Gastroesophageal sphincter (tissue), 3 donors: ENCODE results near the gene P2RX1.

Experiments
- EP300 ChIP-seq: sonication (generic); formaldehyde crosslinking; IDR thresholded peaks from one replicate; pipeline ENCODE4 v1.6.1; 2017; ENCODE audit warnings: antibody characterized with exemption, mild to moderate bottlenecking
- POLR2A ChIP-seq, 2 donors: fragments of 450-650 bp; IDR thresholded peaks; one replicate each; pipeline ENCODE4 v1.6.1; 2017; ENCODE audit warnings: antibody characterized with exemption in 2 of 2, mild to moderate bottlenecking in 2 of 2, moderate library complexity in 1 of 2
- TF ChIP-seq, protein P1 (sequence below), 4 experiments: fragments of 200-600 bp in 2 of 4; fragments of 450-650 bp in 2 of 4; sonication (generic) in 1 of 4; IDR thresholded peaks; one replicate each; pipeline ENCODE4 v1.5.1; 2017 to 2019; ENCODE audit warnings: antibody characterized with exemption in 4 of 4, mild to moderate bottlenecking in 2 of 4, moderate library complexity in 2 of 4

DNA sequence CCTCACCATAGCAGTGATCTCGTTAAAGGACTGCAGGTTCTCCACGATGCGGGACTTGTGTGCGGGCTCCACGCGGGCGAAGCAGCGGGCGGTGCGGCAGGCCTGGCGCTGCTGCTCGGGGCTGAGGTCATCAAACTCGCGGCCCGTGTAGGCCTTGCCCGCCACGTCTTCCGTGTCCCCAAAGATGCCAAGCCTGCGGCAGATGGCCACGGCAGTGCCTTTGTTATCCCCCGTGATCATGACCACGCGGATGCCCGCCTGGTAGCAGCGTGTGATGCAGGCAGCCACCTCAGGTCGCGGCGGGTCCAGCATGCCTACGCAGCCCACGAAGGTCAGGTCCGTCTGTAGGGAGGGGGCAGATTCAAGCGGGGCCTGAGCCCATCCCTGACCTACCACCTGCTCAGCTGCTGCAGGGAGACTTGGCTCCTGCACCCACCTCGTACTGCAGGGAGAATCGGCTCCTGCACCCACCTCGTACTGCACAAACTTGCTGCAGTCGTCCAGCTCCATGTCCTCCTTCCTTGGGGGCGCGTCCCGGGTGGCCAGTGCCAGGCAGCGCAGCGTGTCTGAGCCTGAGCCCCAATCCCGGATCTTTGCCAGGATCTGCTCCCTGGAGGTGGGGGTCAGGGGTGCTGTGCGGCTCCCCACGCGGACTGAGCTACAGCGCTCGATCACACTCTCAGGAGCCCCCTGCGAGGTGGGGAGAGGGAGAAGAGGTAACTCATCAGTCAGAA, 24.9 kb upstream of the P2RX1 start:
- TF ChIP-seq, protein P1, sequence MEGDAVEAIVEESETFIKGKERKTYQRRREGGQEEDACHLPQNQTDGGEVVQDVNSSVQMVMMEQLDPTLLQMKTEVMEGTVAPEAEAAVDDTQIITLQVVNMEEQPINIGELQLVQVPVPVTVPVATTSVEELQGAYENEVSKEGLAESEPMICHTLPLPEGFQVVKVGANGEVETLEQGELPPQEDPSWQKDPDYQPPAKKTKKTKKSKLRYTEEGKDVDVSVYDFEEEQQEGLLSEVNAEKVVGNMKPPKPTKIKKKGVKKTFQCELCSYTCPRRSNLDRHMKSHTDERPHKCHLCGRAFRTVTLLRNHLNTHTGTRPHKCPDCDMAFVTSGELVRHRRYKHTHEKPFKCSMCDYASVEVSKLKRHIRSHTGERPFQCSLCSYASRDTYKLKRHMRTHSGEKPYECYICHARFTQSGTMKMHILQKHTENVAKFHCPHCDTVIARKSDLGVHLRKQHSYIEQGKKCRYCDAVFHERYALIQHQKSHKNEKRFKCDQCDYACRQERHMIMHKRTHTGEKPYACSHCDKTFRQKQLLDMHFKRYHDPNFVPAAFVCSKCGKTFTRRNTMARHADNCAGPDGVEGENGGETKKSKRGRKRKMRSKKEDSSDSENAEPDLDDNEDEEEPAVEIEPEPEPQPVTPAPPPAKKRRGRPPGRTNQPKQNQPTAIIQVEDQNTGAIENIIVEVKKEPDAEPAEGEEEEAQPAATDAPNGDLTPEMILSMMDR (IDR thresholded peaks at IDR 0.05), result no peak
- no peak for TF ChIP-seq EP300
- no peak for TF ChIP-seq POLR2A (IDR thresholded peaks at IDR 0.05)
